IMR-90 (cell line): ENCODE results near the gene LHFPL6.

Experiments used
- BHLHE40 ChIP-seq: fragments of 150-350 bp; IDR thresholded peaks from 2 replicates; pipeline ENCODE4 v1.6.1; 2016; ENCODE audit warnings: mild to moderate bottlenecking, low read depth, low read length
- CTCF ChIP-seq: conservative IDR thresholded peaks from 2 replicates; pipeline ENCODE4 v1.5.1; 2012; ENCODE audit warnings: mild to moderate bottlenecking, low read depth, low read length, improper control_type of control experiment
- POLR2A ChIP-seq: IDR thresholded peaks from 2 replicates; pipeline ENCODE4 v1.6.1; 2012; ENCODE audit warnings: mild to moderate bottlenecking, low read depth, low read length

GRCh38 chr13:39596176-39596575 is 6.8 kb downstream of the LHFPL6 start:
- TF ChIP-seq BHLHE40 = no peak
- TF ChIP-seq POLR2A = no peak
- no peak for TF ChIP-seq CTCF
